ENCODE measurements around the gene NAT8. TPM values are rescaled to one million over a fixed set of nuclear protein-coding genes. Genes with fewer than 3 reads are reported as not detected.

Gene NAT8
- total and polyA plus RNA-seq, 2 of the 13 experiments (the other 11 are each of a cell fraction or from before 2014, with no cell fraction given): 1.9 to 12.9 TPM

GRCh38 chr2:73685764-73686438 lies 43.7 kb upstream of the NAT8 start (continued):
- TF ChIP-seq PHF8 (CRISPR knock-in tag; IDR thresholded peaks at IDR 0.05) (no peak), SP140L (CRISPR knock-in tag; IDR thresholded peaks at IDR 0.05; ENCODE audit: borderline replicate concordance) (no peak), NRL (CRISPR knock-in tag; IDR thresholded peaks at IDR 0.05; ENCODE audit: borderline replicate concordance) (no peak), ATF5 (CRISPR knock-in tag; IDR thresholded peaks at IDR 0.05; ENCODE audit: low read depth) (no peak), NCOR1 (IDR thresholded peaks at IDR 0.05; ENCODE audit: borderline replicate concordance, low read length) (no peak), ZNF678 (CRISPR knock-in tag; IDR thresholded peaks at IDR 0.05) (no peak), ZNF577 (CRISPR knock-in tag; IDR thresholded peaks at IDR 0.05; ENCODE audit: borderline replicate concordance, low read depth) (no peak), NR2F1 (CRISPR knock-in tag; IDR thresholded peaks at IDR 0.05) (no peak), ZNF546 (CRISPR knock-in tag; conservative IDR thresholded peaks at IDR 0.05) (no peak), ZNF354B (CRISPR knock-in tag; IDR thresholded peaks at IDR 0.05) (no peak), ZFP90 (CRISPR knock-in tag; IDR thresholded peaks at IDR 0.05; ENCODE audit: borderline replicate concordance) (no peak), KIAA2018 (CRISPR knock-in tag; IDR thresholded peaks at IDR 0.05; ENCODE audit: borderline replicate concordance) (no peak), PRMT3 (CRISPR knock-in tag; IDR thresholded peaks at IDR 0.05; ENCODE audit: borderline replicate concordance, low read depth) (no peak), ZNF10 (CRISPR knock-in tag; IDR thresholded peaks at IDR 0.05; ENCODE audit: borderline replicate concordance, low read depth) (no peak), HNRNPUL1 (IDR thresholded peaks at IDR 0.05; ENCODE audit: low read depth, low read length) (no peak), JUNB (CRISPR knock-in tag; IDR thresholded peaks at IDR 0.05; ENCODE audit: borderline replicate concordance) (0 out of 2 replicates have a peak, but pooled peaks have one; percentile 45), CBX2 (IDR thresholded peaks at IDR 0.05; ENCODE audit: low read depth, low read length) (no peak), CBX2 (CRISPR knock-in tag; IDR thresholded peaks at IDR 0.05; ENCODE audit: low read depth) (no peak), HES4 (CRISPR knock-in tag; IDR thresholded peaks at IDR 0.05; ENCODE audit: borderline replicate concordance) (no peak), ESRRA (CRISPR knock-in tag; IDR thresholded peaks at IDR 0.05; ENCODE audit: low read depth) (peak; percentile 90; the same call in 1 of the 2 replicates), FOXP1 (IDR thresholded peaks at IDR 0.05) (peak; percentile 36; the same call in 1 of the 2 replicates), FOXP1 (CRISPR knock-in tag; IDR thresholded peaks at IDR 0.05) (no peak), ZFP37 (CRISPR knock-in tag; IDR thresholded peaks at IDR 0.05; ENCODE audit: borderline replicate concordance) (no peak)
